Measurements from ENCODE around the gene HNRNPH1. TPM values are rescaled to one million over a fixed set of nuclear protein-coding genes. Genes with fewer than 3 reads are reported as not detected.

Gene HNRNPH1
- total and polyA plus RNA-seq, 9 donors = 243 to 679 (median 513) TPM

DNA sequence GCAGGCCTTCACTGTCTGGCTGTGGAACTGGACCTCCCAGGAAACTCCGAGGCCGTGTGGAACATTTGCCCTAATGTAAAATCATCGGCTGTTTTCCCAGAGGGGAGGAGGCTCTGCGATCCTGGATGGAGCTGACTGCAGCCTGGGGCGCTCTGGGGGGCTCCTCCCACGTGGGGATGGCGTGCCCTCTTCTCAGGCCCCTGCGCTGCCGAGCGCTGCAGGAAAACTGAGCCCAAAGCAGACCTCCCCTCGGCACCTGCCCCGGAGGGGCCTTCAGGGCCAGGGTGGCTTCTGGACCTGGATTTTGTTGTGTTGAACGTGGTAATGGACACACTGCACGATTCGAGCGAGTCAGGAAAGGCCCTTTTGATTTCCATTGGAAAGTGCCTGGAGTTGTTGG is 23.9 kb downstream of the HNRNPH1 start:
- H3K9me3 ChIP-seq = no peaks in the 10 kb centered on the region
- H3K4me1 ChIP-seq (ENCODE audit: insufficient read depth) = no peaks in the 10 kb centered on the region
- DNase-seq = no peak
- intact Hi-C loops (cut with DNase I) = no loop called here
- TF ChIP-seq EP300 (IDR thresholded peaks at IDR 0.05) (no peak), POLR2A (IDR thresholded peaks at IDR 0.05) (no peak)
- TF ChIP-seq, protein P1, sequence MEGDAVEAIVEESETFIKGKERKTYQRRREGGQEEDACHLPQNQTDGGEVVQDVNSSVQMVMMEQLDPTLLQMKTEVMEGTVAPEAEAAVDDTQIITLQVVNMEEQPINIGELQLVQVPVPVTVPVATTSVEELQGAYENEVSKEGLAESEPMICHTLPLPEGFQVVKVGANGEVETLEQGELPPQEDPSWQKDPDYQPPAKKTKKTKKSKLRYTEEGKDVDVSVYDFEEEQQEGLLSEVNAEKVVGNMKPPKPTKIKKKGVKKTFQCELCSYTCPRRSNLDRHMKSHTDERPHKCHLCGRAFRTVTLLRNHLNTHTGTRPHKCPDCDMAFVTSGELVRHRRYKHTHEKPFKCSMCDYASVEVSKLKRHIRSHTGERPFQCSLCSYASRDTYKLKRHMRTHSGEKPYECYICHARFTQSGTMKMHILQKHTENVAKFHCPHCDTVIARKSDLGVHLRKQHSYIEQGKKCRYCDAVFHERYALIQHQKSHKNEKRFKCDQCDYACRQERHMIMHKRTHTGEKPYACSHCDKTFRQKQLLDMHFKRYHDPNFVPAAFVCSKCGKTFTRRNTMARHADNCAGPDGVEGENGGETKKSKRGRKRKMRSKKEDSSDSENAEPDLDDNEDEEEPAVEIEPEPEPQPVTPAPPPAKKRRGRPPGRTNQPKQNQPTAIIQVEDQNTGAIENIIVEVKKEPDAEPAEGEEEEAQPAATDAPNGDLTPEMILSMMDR (IDR thresholded peaks at IDR 0.05) = no peak
- H3K27ac ChIP-seq = no peak overlapping the region
- no peaks in the 10 kb centered on the region for H3K27me3 ChIP-seq
- H3K36me3 ChIP-seq = peaks cover 3% of the 10 kb centered on the region
- no peak overlapping the region for H3K4me3 ChIP-seq
- 82 to 87% (median 83%) methylated on average over 12 to 16 of the region's 16 CpGs for WGBS, 3 donors

DNA sequence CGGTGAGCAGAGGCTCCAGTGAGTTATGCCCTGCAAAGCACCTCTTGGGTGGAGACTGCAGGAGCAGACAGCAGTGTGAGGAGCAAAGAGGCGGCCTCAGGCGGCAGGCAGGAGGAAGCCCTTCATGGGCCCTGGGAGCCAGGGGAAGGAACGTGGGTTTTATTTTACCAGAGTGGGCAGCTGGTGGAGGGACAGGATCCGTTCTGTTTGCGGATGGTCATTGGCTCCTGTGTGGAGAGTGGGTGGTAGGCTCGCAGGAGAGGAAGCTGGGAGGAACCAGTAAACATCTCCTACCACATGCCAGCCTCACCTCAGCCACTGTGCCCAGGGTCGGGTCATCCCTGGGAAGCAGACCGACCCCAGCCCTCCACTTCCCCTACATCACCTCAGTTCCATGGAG is 24.4 kb downstream of the HNRNPH1 start:
- Histone ChIP-seq H3K4me1 (ENCODE audit: insufficient read depth) (no peaks in the 10 kb centered on the region), H3K9me3 (no peaks in the 10 kb centered on the region), H3K36me3 (peaks cover 3% of the 10 kb centered on the region), H3K4me3 (no peak overlapping the region), H3K27ac (no peak overlapping the region), H3K27me3 (no peaks in the 10 kb centered on the region)
- WGBS, 3 donors = 69 to 91% (median 82%) methylated on average over 8 to 9 of the region's 9 CpGs
- intact Hi-C loops (cut with DNase I) = no loop called here
- TF ChIP-seq POLR2A (IDR thresholded peaks at IDR 0.05) = no peak
- TF ChIP-seq, protein P1 (IDR thresholded peaks at IDR 0.05) = no peak
- no peak for TF ChIP-seq EP300 (IDR thresholded peaks at IDR 0.05)
- no peak for DNase-seq

DNA sequence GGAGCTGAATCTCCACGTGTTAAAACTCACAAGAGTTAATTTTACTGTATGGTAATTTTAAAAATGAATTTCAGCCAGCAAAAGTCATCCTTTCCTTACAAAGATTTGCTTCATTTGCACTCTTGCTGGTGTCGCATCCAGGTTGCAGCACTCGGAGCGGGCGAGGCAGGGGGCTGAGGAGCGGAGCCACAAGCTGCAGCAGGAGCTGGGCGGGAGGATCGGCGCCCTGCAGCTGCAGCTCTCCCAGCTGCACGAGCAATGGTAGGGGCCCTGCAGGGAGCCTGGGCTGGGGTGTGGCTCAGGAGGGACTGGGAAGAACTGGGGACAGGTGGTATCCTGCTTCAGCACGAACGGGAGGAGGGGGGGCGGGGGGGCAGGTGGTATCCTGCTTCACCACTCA is 27.1 kb downstream of the HNRNPH1 start:
- Histone ChIP-seq H3K4me1 (ENCODE audit: insufficient read depth) (no peaks in the 10 kb centered on the region), H3K27me3 (no peaks in the 10 kb centered on the region), H3K9me3 (no peaks in the 10 kb centered on the region), H3K36me3 (peaks cover 3% of the 10 kb centered on the region), H3K27ac (no peak overlapping the region), H3K4me3 (no peak overlapping the region)
- DNase-seq = no peak
- intact Hi-C loops (cut with DNase I) = no loop called here
- TF ChIP-seq, protein P1 (IDR thresholded peaks at IDR 0.05) = no peak
- no peak for TF ChIP-seq POLR2A (IDR thresholded peaks at IDR 0.05)
- no peak for TF ChIP-seq EP300 (IDR thresholded peaks at IDR 0.05)
- WGBS, 3 donors = 84 to 92% (median 84%) methylated on average over 13 of the region's 13 CpGs

DNA sequence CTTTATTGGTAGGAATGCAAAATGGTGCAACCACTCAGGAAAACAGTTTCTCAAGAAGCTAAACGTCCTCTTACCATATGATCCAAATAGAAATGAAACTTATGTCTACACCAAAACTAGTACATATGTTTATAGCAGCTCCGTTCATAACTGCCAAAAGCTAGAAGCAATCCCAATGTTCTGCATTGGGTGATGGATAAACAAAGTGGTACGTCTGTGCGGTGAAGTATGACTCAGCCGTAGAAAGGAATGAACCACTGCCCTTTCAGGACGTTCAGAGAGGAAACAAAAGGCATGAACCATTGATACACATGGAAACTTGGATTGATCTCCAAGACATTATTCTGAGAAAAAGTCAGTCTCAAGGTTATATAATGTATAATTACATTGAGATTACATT is 27.6 kb downstream of the HNRNPH1 start:
- TF ChIP-seq EP300 (IDR thresholded peaks at IDR 0.05) = no peak
- TF ChIP-seq, protein P1 (IDR thresholded peaks at IDR 0.05) = no peak
- no peak for TF ChIP-seq POLR2A (IDR thresholded peaks at IDR 0.05)
- H3K9me3 ChIP-seq = no peaks in the 10 kb centered on the region
- H3K4me3 ChIP-seq = no peak overlapping the region
- WGBS, 3 donors = 62 to 74% (median 65%) methylated on average over 6 of the region's 6 CpGs
- peaks cover 3% of the 10 kb centered on the region for H3K36me3 ChIP-seq
- H3K27ac ChIP-seq = no peak overlapping the region
- no peaks in the 10 kb centered on the region for H3K4me1 ChIP-seq (ENCODE audit: insufficient read depth)
- no peak for DNase-seq
- no peaks in the 10 kb centered on the region for H3K27me3 ChIP-seq
- intact Hi-C loops (cut with DNase I) = no loop called here
